ENCODE results near the gene LRRC26. TPM values are rescaled to one million over a fixed set of nuclear protein-coding genes. Genes with fewer than 3 reads are reported as not detected.
A peak's percentile ranks its signal among the peaks of the same experiment; 100 is the strongest.
"Not testable (repeated sequence)": the region's sequence is repeated elsewhere in the genome, so short reads cannot be mapped to it uniquely, and the experiment has no call there.

Gene LRRC26
- total RNA-seq, 2 experiments from 2014 or later = not detected

- Mint-ChIP-seq H3K27me3 (no peaks in the 10 kb centered on the region), H3K27ac (peak overlapping the region; percentile 90), H3K36me3 (ENCODE audit: low read depth) (peaks cover 2% of the 10 kb centered on the region), H3K4me3 (peak overlapping the region; percentile 87), H3K4me1 (ENCODE audit: low read depth) (peaks cover 20% of the 10 kb centered on the region), H3K9me3 (no peaks in the 10 kb centered on the region)
- ATAC-seq = no peak
- intact Hi-C loops (cut with micrococcal nuclease) = loop anchor here (10.0 kb wide), 1 partner anchor 48 kb away; the partner anchor contains the start of genes LRRC26 and TMEM210
- no peak for DNase-seq
- TF ChIP-seq CTCF (IDR thresholded peaks at IDR 0.05) = no peak
- CTCF ChIA-PET = interaction anchor here (0.6 to 2.5 kb wide), 8 partner anchors 12 to 284 kb away, joined by 3 to 14 read pairs (median 4); partner anchors contain the start of genes AJM1, CYSRT1, DPP7 and TPRN
- POLR2A ChIA-PET = interaction anchor here (1.2 to 1.5 kb wide), 5 partner anchors 11 to 114 kb away, joined by 3 to 5 read pairs (median 4); partner anchors contain the start of genes RNF208 and TUBB4B
These were observed 43.1 kb downstream of the LRRC26 start for GRCh38 chr9:137126786-137127185.

DNA sequence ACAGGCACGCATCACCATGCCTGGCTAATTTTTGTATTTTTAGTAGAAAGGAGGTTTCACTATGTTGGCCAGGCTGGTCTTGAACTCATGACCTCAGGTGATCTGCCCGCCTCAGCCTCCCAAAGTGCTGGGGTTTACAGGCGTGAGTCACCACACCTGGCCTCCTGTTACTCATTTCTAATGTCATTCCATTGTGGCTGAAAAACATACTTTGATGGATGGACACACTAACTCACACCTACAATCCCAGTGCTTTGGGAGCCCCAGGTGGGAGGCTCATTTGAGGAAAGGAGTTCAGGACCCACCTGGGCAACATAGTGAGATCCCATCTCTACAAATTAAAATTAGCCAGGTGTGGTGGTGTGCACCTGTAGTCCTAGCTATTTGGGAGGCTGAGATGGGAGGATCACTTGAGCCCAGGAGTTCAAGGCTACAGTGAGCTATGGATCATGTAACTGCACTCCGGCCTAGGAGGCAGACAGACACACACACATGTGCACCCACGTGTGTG is 45.8 kb downstream of the LRRC26 start:
- H3K36me3 Mint-ChIP-seq (ENCODE audit: low read depth); DNase-seq; H3K9me3 Mint-ChIP-seq; H3K4me3 Mint-ChIP-seq; H3K27me3 Mint-ChIP-seq; H3K27ac Mint-ChIP-seq; ATAC-seq: not testable (repeated sequence)
- intact Hi-C loops (cut with micrococcal nuclease) = loop anchor here (5.0 to 10.0 kb wide), 2 partner anchors 51 to 103 kb away; partner anchors contain the start of genes CYSRT1, LRRC26, RNF224 and TMEM210
- CTCF ChIA-PET = interaction anchor here (0.7 to 2.0 kb wide), 4 partner anchors 65 to 112 kb away, joined by 3 to 9 read pairs (median 5); partner anchors contain the start of genes CYSRT1, SSNA1 and TPRN
- POLR2A ChIA-PET = interaction anchor here (0.6 kb wide), 1 partner anchor 74 kb away, joined by 3 read pairs; no protein-coding TSS in a partner anchor
- H3K4me1 Mint-ChIP-seq (ENCODE audit: low read depth) = peaks cover 24% of the 10 kb centered on the region

DNA sequence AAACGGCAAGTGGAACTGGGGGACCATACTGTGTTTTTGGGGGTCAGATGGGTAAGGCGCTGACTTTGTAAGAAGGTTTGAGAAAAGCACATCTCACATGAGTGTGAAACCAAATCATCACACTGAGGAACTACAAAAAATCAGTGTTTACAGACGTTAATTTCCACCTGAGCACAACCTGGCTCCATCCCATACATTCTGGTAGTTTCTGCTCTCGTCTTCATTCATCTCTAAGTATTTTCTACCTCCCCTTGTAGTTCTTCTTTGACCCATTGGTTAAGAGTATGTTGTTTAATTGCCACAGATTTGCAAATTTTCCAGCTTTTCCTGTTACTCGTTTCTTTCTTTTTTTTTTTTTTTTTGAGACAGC is 46.4 kb downstream of the LRRC26 start:
- Mint-ChIP-seq H3K4me1 (ENCODE audit: low read depth) (peaks cover 26% of the 10 kb centered on the region), H3K27me3 (no peaks in the 10 kb centered on the region), H3K4me3 (no peak overlapping the region), H3K9me3 (no peaks in the 10 kb centered on the region), H3K27ac (no peak overlapping the region), H3K36me3 (ENCODE audit: low read depth) (peaks cover 2% of the 10 kb centered on the region)
- no peak for DNase-seq
- intact Hi-C loops (cut with micrococcal nuclease) = loop anchor here (5.0 to 10.0 kb wide), 2 partner anchors 51 to 104 kb away; partner anchors contain the start of genes CYSRT1, LRRC26, RNF224 and TMEM210
- ChIA-PET POLR2A (no interaction called here), CTCF (interaction anchor here (0.6 to 2.0 kb wide), 5 partner anchors 65 to 138 kb away, joined by 3 to 9 read pairs (median 5); partner anchors contain the start of genes CYSRT1, SSNA1 and TPRN)
- no peak for TF ChIP-seq CTCF (IDR thresholded peaks at IDR 0.05)
- ATAC-seq = no peak

GRCh38 chr9:137122796-137123467 is 46.9 kb downstream of the LRRC26 start:
- ATAC-seq; H3K9me3 Mint-ChIP-seq; H3K36me3 Mint-ChIP-seq (ENCODE audit: low read depth); DNase-seq; H3K27me3 Mint-ChIP-seq; POLR2A ChIA-PET; H3K27ac Mint-ChIP-seq; H3K4me3 Mint-ChIP-seq: not testable (repeated sequence)
- intact Hi-C loops (cut with micrococcal nuclease) = loop anchor here (5.0 to 10.0 kb wide), 2 partner anchors 52 to 104 kb away; partner anchors contain the start of genes CYSRT1, LRRC26, RNF224 and TMEM210
- peaks cover 21% of the 10 kb centered on the region for H3K4me1 Mint-ChIP-seq (ENCODE audit: low read depth)
- CTCF ChIA-PET = interaction anchor here (0.6 to 2.0 kb wide), 6 partner anchors 52 to 138 kb away, joined by 3 to 9 read pairs (median 4); partner anchors contain the start of genes CYSRT1, RNF224 and TPRN

GRCh38 chr9:137121927-137122795 is 47.7 kb downstream of the LRRC26 start:
- peak; percentile 23 for ATAC-seq
- H3K36me3 Mint-ChIP-seq (ENCODE audit: low read depth); H3K27ac Mint-ChIP-seq; H3K27me3 Mint-ChIP-seq; POLR2A ChIA-PET; H3K9me3 Mint-ChIP-seq; DNase-seq; H3K4me3 Mint-ChIP-seq: not testable (repeated sequence)
- intact Hi-C loops (cut with micrococcal nuclease) = loop anchor here (5.0 to 10.0 kb wide), 2 partner anchors 53 to 105 kb away; partner anchors contain the start of genes CYSRT1, LRRC26, RNF224 and TMEM210
- peaks cover 17% of the 10 kb centered on the region for H3K4me1 Mint-ChIP-seq (ENCODE audit: low read depth)
- CTCF ChIA-PET = interaction anchor here (1.0 to 1.8 kb wide), 5 partner anchors 53 to 105 kb away, joined by 3 to 9 read pairs (median 4); partner anchors contain the start of genes CYSRT1, RNF224 and TPRN

Small RNA genes lying within 50 kb of the gene (microRNA-seq; reads per million reads assigned to microRNA genes)
- not detected for gene MIR3621 (ENCODE audit: borderline microRNAs expressed, borderline replicate concordance)

Other genes starting within 250 kb of the LRRC26 start
- 10 to 100 TPM; 53.4 to 54.0 TPM for gene FBXW5, start 225.3 kb downstream of the LRRC26 start, total RNA-seq
- under 1 TPM in 1 of 2 experiments, not detected in 1; 0.83 TPM for gene C8G, start 224.8 kb downstream of the LRRC26 start, total RNA-seq
- gene LCN12, start 217.8 kb downstream of the LRRC26 start, total RNA-seq = 1 to 10 TPM; 1.3 to 2.1 TPM
- gene PTGDS, start 192.5 kb downstream of the LRRC26 start, total RNA-seq = not detected
- gene LCNL1, start 187.1 kb downstream of the LRRC26 start, total RNA-seq = not detected
- 10 to 100 TPM; 60.5 to 61.8 TPM for gene PAXX, start 177.6 kb downstream of the LRRC26 start, total RNA-seq
- gene CLIC3, start 173.5 kb downstream of the LRRC26 start, total RNA-seq = not detected
- 10 to 100 TPM; 11.8 to 16.2 TPM for gene ABCA2, start 141.8 kb downstream of the LRRC26 start, total RNA-seq
- under 1 TPM in 1 of 2 experiments, not detected in 1; 0.09 TPM for gene FUT7, start 138.0 kb downstream of the LRRC26 start, total RNA-seq
- gene NPDC1, start 123.9 kb downstream of the LRRC26 start, total RNA-seq = 10 to 100 TPM; 18.2 to 21.2 TPM
- gene ENTPD2, start 116.0 kb downstream of the LRRC26 start, total RNA-seq = not detected
- gene SAPCD2, start 99.5 kb downstream of the LRRC26 start, total RNA-seq = 10 to 100 TPM; 13.5 to 13.7 TPM
- 10 to 100 TPM; 49.8 to 50.1 TPM for gene UAP1L1, start 92.5 kb downstream of the LRRC26 start, total RNA-seq
- gene MAN1B1, start 83.1 kb downstream of the LRRC26 start, total RNA-seq = 10 to 100 TPM; 31.1 to 33.2 TPM
- 100 to 1,000 TPM; 222 to 227 TPM for gene DPP7, start 55.3 kb downstream of the LRRC26 start, total RNA-seq
- gene GRIN1, start 30.9 kb downstream of the LRRC26 start, total RNA-seq = not detected
- gene TMEM210, start 2.0 kb upstream of the LRRC26 start, total RNA-seq = not detected
- gene ANAPC2, start 18.5 kb upstream of the LRRC26 start, total RNA-seq = 10 to 100 TPM; 38.6 to 39.6 TPM
- 10 to 100 TPM; 53.3 to 58.4 TPM for gene SSNA1, start 18.6 kb upstream of the LRRC26 start, total RNA-seq
- 1 to 10 TPM; 5.7 to 6.6 TPM for gene TPRN, start 30.7 kb upstream of the LRRC26 start, total RNA-seq
- 10 to 100 TPM; 29.4 to 29.9 TPM for gene TMEM203, start 35.6 kb upstream of the LRRC26 start, total RNA-seq
- 10 to 100 TPM; 29.5 to 30.7 TPM for gene NDOR1, start 35.6 kb upstream of the LRRC26 start, total RNA-seq
- 10 to 100 TPM in 1 of 2 experiments, 1 to 10 TPM in 1; 8.0 to 10.4 TPM for gene RNF208, start 52.2 kb upstream of the LRRC26 start, total RNA-seq
- under 1 TPM in 1 of 2 experiments, not detected in 1; 0.34 TPM for gene CYSRT1, start 55.1 kb upstream of the LRRC26 start, total RNA-seq
- gene RNF224, start 57.5 kb upstream of the LRRC26 start, total RNA-seq = not detected
- gene SLC34A3, start 60.9 kb upstream of the LRRC26 start, total RNA-seq = not detected
- gene TUBB4B, start 71.2 kb upstream of the LRRC26 start, total RNA-seq = 100 to 1,000 TPM; 228 to 230 TPM
- not detected for gene STPG3, start 81.2 kb upstream of the LRRC26 start, total RNA-seq
- 10 to 100 TPM; 50.9 to 54.3 TPM for gene NELFB, start 85.3 kb upstream of the LRRC26 start, total RNA-seq
- gene TOR4A, start 107.7 kb upstream of the LRRC26 start, total RNA-seq = 1 to 10 TPM; 2.9 to 3.0 TPM
- gene NRARP, start 132.2 kb upstream of the LRRC26 start, total RNA-seq = 1 to 10 TPM; 3.3 to 4.4 TPM

Measured in activated CD8-positive, alpha-beta T cell treated with anti-CD3 and anti-CD28 coated beads for 36 hours (primary cell).